IPS-18c (cell line): ENCODE measurements around the gene KRTAP10-2.

Source experiments
- H3K4me3 ChIP-seq: 2 replicates; pipeline ENCODE4 v1.7.0; 2013; ENCODE audit warnings: low read depth, mild to moderate bottlenecking, low read length, moderate library complexity; ENCODE audit not compliant: insufficient read depth
- H3K9me3 ChIP-seq: one replicate; pipeline ENCODE4 v1.6.1; 2013; ENCODE audit warnings: mild to moderate bottlenecking, low read length, moderate library complexity; ENCODE audit not compliant: control insufficient read depth, insufficient read depth

KRTAP10-2 gene

GRCh38 chr21:44533121-44533890, 18.0 kb downstream of the KRTAP10-2 start:
- no peaks in the 10 kb centered on the region for H3K9me3 ChIP-seq
- no peak overlapping the region for H3K4me3 ChIP-seq

- Histone ChIP-seq H3K9me3 (no peaks in the 10 kb centered on the region), H3K4me3 (no peak overlapping the region)
Observed at GRCh38 chr21:44532712-44533111, 18.6 kb downstream of the KRTAP10-2 start.

GRCh38 chr21:44531606-44532564, 19.4 kb downstream of the KRTAP10-2 start:
- no peak overlapping the region for H3K4me3 ChIP-seq

GRCh38 chr21:44530903-44531605, 20.3 kb downstream of the KRTAP10-2 start:
- Histone ChIP-seq H3K9me3 (peaks cover 2% of the 10 kb centered on the region), H3K4me3 (no peak overlapping the region)

More at GRCh38 chr21:44531606-44532564, 19.4 kb downstream of the KRTAP10-2 start:
- peaks cover 2% of the 10 kb centered on the region for H3K9me3 ChIP-seq

- Histone ChIP-seq H3K4me3 (no peak overlapping the region), H3K9me3 (peaks cover 2% of the 10 kb centered on the region)
Observed at GRCh38 chr21:44530221-44530902, 20.9 kb downstream of the KRTAP10-2 start.

- Histone ChIP-seq H3K4me3 (no peak overlapping the region), H3K9me3 (peaks cover 2% of the 10 kb centered on the region)
Observed at GRCh38 chr21:44529503-44530125, 21.7 kb downstream of the KRTAP10-2 start.

- no peak overlapping the region for H3K4me3 ChIP-seq
- peaks cover 2% of the 10 kb centered on the region for H3K9me3 ChIP-seq
Observed at GRCh38 chr21:44529011-44529421, 22.3 kb downstream of the KRTAP10-2 start.

GRCh38 chr21:44528634-44528995, 22.7 kb downstream of the KRTAP10-2 start:
- H3K9me3 ChIP-seq: peaks cover 2% of the 10 kb centered on the region
- no peak overlapping the region for H3K4me3 ChIP-seq

GRCh38 chr21:44527983-44528633, 23.2 kb downstream of the KRTAP10-2 start:
- H3K9me3 ChIP-seq: peaks cover 2% of the 10 kb centered on the region
- H3K4me3 ChIP-seq: no peak overlapping the region

GRCh38 chr21:44527156-44527982, 23.9 kb downstream of the KRTAP10-2 start:
- peaks cover 2% of the 10 kb centered on the region for H3K9me3 ChIP-seq
- H3K4me3 ChIP-seq: no peak overlapping the region

GRCh38 chr21:44526096-44526997, 25.0 kb downstream of the KRTAP10-2 start:
- peaks cover 2% of the 10 kb centered on the region for H3K9me3 ChIP-seq

GRCh38 chr21:44525391-44526095, 25.8 kb downstream of the KRTAP10-2 start:
- H3K4me3 ChIP-seq: no peak overlapping the region
- H3K9me3 ChIP-seq: peaks cover 4% of the 10 kb centered on the region

More at GRCh38 chr21:44526096-44526997, 25.0 kb downstream of the KRTAP10-2 start:
- no peak overlapping the region for H3K4me3 ChIP-seq

GRCh38 chr21:44524414-44525371, 26.6 kb downstream of the KRTAP10-2 start:
- Histone ChIP-seq H3K9me3 (peaks cover 4% of the 10 kb centered on the region), H3K4me3 (no peak overlapping the region)
